ENCODE data around the gene CLK3.

- no peak for TF ChIP-seq CTCF (IDR thresholded peaks at IDR 0.05)
- TF ChIP-seq POLR2A (IDR thresholded peaks at IDR 0.05): no peak
- no peak for TF ChIP-seq EP300 (IDR thresholded peaks at IDR 0.05)
Measured at GRCh38 chr15:74674161-74674560, 58.5 kb downstream of the CLK3 start.
